Loucy (cell line): ENCODE measurements around the gene RBSN.
A peak's percentile ranks its signal among the peaks of the same experiment; 100 is the strongest.

ENCODE experiments used
- H2AFZ ChIP-seq: fragments of 200-600 bp; sonication (generic); 2 replicates; pipeline ENCODE4 v1.6.0; 2016; ENCODE audit warnings: antibody characterized with exemption, mild to moderate bottlenecking, low read length, moderate library complexity
- H3F3A ChIP-seq: fragments of 200-600 bp; 2 replicates; pipeline ENCODE4 v1.6.0; 2016; ENCODE audit warnings: antibody characterized with exemption, low read depth, mild to moderate bottlenecking
- H3K27me3 ChIP-seq: fragments of 200-600 bp; sonication (generic); 2 replicates; pipeline ENCODE4 v1.6.1; 2014; ENCODE audit warnings: low read length, mild to moderate bottlenecking; ENCODE audit not compliant: insufficient read depth, poor library complexity, severe bottlenecking
- H3K36me3 ChIP-seq: fragments of 200-600 bp; sonication (generic); 2 replicates; pipeline ENCODE4 v1.6.1; 2016; ENCODE audit warnings: low read length; ENCODE audit not compliant: insufficient read depth
- H3K4me1 ChIP-seq: fragments of 200-600 bp; sonication (generic); 2 replicates; pipeline ENCODE4 v1.5.1; 2014; ENCODE audit warnings: low read length, mild to moderate bottlenecking; ENCODE audit not compliant: insufficient read depth, poor library complexity, severe bottlenecking
- H3K4me2 ChIP-seq: fragments of 200-600 bp; sonication (generic); 2 replicates; pipeline ENCODE4 v1.6.0; 2014; ENCODE audit warnings: antibody characterized with exemption, low read length, low read depth, mild to moderate bottlenecking; ENCODE audit not compliant: poor library complexity, severe bottlenecking
- H3K4me3 ChIP-seq: fragments of 200-600 bp; sonication (generic); 2 replicates; pipeline ENCODE4 v1.5.1; 2014; ENCODE audit warnings: low read length, mild to moderate bottlenecking, mixed read lengths; ENCODE audit not compliant: poor library complexity, severe bottlenecking
- H3K79me2 ChIP-seq: fragments of 200-600 bp; sonication (generic); 2 replicates; pipeline ENCODE4 v1.6.1; 2014; ENCODE audit warnings: low read length; ENCODE audit not compliant: insufficient read depth
- H3K9ac ChIP-seq: fragments of 200-600 bp; sonication (generic); 2 replicates; pipeline ENCODE4 v1.6.0; 2014; ENCODE audit warnings: mild to moderate bottlenecking, low read depth, low read length, moderate library complexity; ENCODE audit not compliant: poor library complexity, severe bottlenecking
- H3K9me2 ChIP-seq: fragments of 200-600 bp; sonication (generic); replicated peaks from 2 replicates; pipeline ENCODE4 v1.6.1; 2016; ENCODE audit warnings: low read depth, low read length, mixed read lengths
- H3K9me3 ChIP-seq: fragments of 200-600 bp; sonication (generic); 2 replicates; pipeline ENCODE4 v1.6.1; 2014; ENCODE audit warnings: mild to moderate bottlenecking, antibody characterized with exemption, low read length, low read depth; ENCODE audit not compliant: insufficient read depth
- H4K20me1 ChIP-seq: fragments of 200-600 bp; sonication (generic); 2 replicates; pipeline ENCODE4 v1.6.0; 2014; ENCODE audit warnings: antibody characterized with exemption, low read length, mild to moderate bottlenecking; ENCODE audit not compliant: insufficient read depth, poor library complexity, severe bottlenecking
- EZH2phosphoT487 ChIP-seq: fragments of 200-600 bp; IDR thresholded peaks from 2 replicates; pipeline ENCODE4 v1.6.1; 2018; ENCODE audit warnings: antibody characterized with exemption, mild to moderate bottlenecking, moderate library complexity, borderline replicate concordance
- TF ChIP-seq, protein P1 (sequence below): fragments of 200-600 bp; sonication (generic); conservative IDR thresholded peaks from 2 replicates; pipeline ENCODE4 v1.5.1; 2014; ENCODE audit warnings: mild to moderate bottlenecking, antibody characterized with exemption, low read length

RBSN gene

DNA sequence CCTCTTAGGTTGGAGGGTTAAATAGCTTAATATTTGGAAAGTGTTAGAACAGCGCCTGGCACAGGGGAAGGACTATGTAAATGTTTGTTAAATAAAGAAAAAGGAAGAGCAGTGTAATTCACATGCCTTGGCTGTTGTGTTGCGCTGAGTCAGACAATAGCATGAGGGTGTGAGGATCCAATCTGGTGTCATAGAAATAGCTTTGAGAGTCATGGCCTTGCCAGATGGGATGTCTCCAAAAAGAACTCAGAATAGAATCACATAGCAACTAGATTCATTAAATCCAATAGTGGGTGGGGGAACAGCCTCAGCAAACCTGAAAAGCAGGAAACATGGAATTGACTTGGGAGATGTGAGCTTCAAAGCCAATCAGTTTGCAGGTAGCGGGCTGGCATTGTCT is 3.9 kb upstream of the RBSN start:
- TF ChIP-seq EZH2phosphoT487 = no peak
- TF ChIP-seq, protein P1, sequence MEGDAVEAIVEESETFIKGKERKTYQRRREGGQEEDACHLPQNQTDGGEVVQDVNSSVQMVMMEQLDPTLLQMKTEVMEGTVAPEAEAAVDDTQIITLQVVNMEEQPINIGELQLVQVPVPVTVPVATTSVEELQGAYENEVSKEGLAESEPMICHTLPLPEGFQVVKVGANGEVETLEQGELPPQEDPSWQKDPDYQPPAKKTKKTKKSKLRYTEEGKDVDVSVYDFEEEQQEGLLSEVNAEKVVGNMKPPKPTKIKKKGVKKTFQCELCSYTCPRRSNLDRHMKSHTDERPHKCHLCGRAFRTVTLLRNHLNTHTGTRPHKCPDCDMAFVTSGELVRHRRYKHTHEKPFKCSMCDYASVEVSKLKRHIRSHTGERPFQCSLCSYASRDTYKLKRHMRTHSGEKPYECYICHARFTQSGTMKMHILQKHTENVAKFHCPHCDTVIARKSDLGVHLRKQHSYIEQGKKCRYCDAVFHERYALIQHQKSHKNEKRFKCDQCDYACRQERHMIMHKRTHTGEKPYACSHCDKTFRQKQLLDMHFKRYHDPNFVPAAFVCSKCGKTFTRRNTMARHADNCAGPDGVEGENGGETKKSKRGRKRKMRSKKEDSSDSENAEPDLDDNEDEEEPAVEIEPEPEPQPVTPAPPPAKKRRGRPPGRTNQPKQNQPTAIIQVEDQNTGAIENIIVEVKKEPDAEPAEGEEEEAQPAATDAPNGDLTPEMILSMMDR = no peak

DNA sequence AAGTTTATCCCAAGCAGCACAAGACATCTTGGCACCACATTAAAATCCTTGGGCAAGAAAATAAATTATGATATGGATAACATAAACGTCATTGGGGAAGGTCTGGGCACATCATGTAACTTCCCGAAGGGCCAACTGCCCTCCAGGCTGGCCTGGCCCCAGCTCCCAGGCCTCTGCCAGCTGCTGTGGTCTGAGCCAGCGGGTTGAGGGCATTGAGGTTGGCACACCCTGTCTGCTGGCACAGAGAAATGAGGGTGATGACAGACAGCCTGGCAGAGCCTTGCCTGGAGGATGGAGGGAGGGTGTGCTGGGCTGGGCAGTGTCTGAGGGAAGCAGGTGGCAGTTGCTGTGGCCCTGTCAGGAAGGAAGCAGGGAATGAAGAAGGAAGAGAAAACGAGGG is 3.3 kb upstream of the RBSN start:
- TF ChIP-seq EZH2phosphoT487 = no peak
- TF ChIP-seq, protein P1 = no peak
- no peaks in the 10 kb centered on the region for H3K27me3 ChIP-seq
- no peak overlapping the region for H3K4me2 ChIP-seq
- no peak overlapping the region for H3K4me3 ChIP-seq
- peak overlapping the region; percentile 39; the same call in 1 of the 2 replicates for H2AFZ ChIP-seq
- no peaks in the 10 kb centered on the region for H3F3A ChIP-seq
- H3K4me1 ChIP-seq = peaks cover 8% of the 10 kb centered on the region
- H3K9ac ChIP-seq = no peak overlapping the region
- H3K9me3 ChIP-seq = no peaks in the 10 kb centered on the region
- H4K20me1 ChIP-seq = peaks cover 4% of the 10 kb centered on the region
- peaks cover 14% of the 10 kb centered on the region for H3K79me2 ChIP-seq
- no peaks in the 10 kb centered on the region for H3K9me2 ChIP-seq
- H3K36me3 ChIP-seq = no peaks in the 10 kb centered on the region

More for the DNA sequence above, 3.9 kb upstream of the RBSN start:
- no peaks in the 10 kb centered on the region for H3K9me2 ChIP-seq
- peaks cover 9% of the 10 kb centered on the region for H3K79me2 ChIP-seq
- no peaks in the 10 kb centered on the region for H3K27me3 ChIP-seq
- H3K9me3 ChIP-seq = no peaks in the 10 kb centered on the region
- H3K4me2 ChIP-seq = no peak overlapping the region
- no peak overlapping the region; the same call in 1 of the 2 replicates for H2AFZ ChIP-seq
- peaks cover 3% of the 10 kb centered on the region for H3K4me1 ChIP-seq
- no peak overlapping the region for H3K4me3 ChIP-seq
- no peaks in the 10 kb centered on the region for H3F3A ChIP-seq
- peaks cover 4% of the 10 kb centered on the region for H4K20me1 ChIP-seq
- H3K36me3 ChIP-seq = no peaks in the 10 kb centered on the region
- H3K9ac ChIP-seq = no peak overlapping the region

DNA sequence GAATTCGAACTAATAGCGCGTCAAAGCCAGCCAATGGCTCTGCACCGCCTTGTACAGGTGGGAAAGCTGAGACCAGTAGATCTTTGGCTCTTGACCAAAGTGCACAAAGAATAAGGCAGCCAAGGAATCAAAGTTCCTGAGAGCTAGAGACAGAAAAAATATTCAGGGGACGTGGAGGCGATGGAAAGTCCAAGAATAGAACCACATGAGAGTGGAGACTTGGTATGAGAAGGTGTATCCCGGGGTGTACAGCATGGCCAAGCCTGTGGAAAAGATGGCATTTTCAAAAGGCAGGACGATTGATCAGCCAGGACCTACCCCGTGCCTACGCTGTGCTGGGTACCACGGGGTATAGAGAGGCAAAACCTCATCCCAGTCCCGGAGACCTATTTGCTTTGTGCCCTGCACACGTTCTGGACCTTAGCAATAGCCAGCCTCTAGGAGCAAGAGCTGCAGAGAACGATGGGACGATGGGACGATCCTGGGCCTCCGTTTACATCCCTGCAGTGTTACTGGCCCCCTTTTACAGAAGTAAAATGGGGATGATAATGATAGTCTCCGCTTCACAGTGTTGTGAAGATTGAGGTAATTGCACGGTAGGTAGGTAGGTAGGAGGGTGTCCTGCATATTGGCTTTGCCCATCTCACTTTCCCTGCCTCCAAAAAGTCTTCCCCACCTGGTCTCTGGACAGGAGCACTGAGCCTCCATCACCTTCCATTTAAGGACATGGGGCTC is 583 bp upstream of the RBSN start:
- Histone ChIP-seq H2AFZ (peak overlapping the region; percentile 94), H3K9me2 (no peaks in the 10 kb centered on the region), H3K4me1 (peaks cover 12% of the 10 kb centered on the region), H3K79me2 (peaks cover 19% of the 10 kb centered on the region), H3K27me3 (no peaks in the 10 kb centered on the region), H3F3A (no peaks in the 10 kb centered on the region), H3K9me3 (no peaks in the 10 kb centered on the region), H4K20me1 (peaks cover 4% of the 10 kb centered on the region), H3K36me3 (peaks cover 16% of the 10 kb centered on the region; the same call in 1 of the 2 replicates), H3K4me2 (peak overlapping the region; percentile 93), H3K4me3 (peak overlapping the region; percentile 89), H3K9ac (peak overlapping the region; percentile 86)
- no peak for TF ChIP-seq EZH2phosphoT487
- TF ChIP-seq, protein P1 = no peak
